NCI-H187 (cell line): ENCODE data around the gene CST7.

Experiments
- DNase-seq, 2 experiments: peaks; one replicate each; lab custom pipeline; 2025; lab: John Stamatoyannopoulos, UW

Gene CST7

DNA sequence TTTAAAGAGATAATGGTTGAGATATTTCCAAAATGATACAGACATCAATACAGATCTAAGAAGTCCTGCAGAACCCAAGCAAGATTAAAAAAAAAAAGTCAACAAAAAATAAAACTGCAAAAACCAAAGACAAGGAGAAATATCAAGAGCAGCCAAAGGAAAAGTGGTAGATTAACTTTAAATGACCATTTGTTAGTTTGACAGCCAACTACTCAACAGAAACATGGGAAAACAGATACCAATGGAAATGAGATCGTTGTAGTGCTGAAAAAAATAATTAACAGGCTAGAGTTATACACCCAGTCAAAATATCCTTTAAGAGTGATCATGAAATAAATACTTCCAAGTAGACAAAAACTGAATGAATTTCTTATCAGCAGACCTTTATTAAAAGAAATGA is 53.9 kb downstream of the CST7 start:
- DNase-seq: no peak

DNA sequence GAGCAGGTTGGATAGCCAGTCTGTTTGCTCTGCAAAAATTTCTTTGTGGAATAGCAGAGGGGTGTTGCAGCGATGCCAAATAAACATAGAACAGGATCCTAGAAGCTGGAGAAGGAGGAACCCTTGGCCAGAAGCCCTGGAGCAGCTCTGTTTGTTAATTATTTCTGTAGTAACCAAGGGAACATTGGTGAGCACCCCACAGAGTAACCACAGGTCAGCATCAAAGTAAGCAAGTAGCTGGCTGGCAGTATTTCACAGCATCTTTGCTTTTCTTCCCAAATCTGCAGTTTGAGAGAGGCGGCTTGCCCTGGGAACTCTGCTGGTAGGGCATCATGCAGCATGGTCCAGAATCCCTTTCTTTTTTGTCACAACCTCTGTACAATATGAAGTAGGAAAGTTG is 56.2 kb downstream of the CST7 start:
- DNase-seq: no peak

DNA sequence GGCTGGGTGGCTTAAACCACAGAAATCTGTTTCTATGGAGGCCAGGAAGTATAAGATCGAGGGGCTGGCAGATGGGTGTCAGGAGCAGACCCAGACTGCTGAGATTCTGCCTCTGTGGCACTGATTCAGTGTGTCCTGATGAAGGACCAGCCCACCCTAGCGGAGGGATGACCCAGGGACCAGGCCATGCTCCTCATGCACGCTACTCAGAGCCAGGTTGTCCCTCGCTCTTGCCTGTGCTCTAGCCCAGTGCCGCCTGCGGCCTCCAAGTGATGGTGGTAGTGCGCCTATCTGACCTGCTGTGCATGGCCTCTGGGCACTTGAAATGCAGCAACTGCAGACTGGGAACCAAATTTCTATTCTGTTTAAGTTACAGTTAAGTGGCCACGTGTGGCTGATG is 56.6 kb downstream of the CST7 start:
- no peak for DNase-seq

DNA sequence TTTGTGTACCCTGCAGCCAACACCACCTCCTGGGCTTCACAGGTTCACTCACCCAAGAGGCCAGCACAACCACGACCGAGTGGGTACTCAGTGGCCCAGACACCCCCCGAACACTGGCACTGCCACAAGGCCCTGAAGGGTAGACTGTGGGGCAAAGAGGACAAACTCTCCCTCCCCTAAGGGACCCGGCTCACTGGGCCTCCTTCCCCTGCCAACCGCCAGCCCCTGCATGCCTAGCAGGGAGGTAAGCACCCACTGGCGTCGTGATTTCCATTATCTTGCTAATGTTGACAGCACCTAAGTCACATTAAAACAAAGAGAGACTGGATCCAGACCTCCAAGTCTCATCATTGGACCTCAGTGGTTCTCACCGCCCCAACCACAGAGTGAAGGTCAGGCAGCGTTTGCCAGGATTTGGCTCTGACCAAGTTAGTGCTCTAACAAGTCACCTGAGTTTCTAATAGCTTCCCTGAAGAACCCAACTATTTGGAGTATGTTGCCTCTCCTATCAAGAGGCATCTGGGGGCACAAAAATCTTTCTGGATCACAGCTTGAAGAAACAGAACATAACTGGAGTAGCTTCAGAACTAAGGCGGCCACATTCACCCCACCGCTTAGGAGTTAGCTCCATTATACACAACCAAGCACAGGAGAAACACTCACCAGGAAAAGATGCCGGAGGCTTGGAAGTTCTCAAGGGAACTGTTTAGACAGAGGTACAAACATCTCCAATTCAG is 57.5 kb downstream of the CST7 start:
- DNase-seq: no peak

DNA sequence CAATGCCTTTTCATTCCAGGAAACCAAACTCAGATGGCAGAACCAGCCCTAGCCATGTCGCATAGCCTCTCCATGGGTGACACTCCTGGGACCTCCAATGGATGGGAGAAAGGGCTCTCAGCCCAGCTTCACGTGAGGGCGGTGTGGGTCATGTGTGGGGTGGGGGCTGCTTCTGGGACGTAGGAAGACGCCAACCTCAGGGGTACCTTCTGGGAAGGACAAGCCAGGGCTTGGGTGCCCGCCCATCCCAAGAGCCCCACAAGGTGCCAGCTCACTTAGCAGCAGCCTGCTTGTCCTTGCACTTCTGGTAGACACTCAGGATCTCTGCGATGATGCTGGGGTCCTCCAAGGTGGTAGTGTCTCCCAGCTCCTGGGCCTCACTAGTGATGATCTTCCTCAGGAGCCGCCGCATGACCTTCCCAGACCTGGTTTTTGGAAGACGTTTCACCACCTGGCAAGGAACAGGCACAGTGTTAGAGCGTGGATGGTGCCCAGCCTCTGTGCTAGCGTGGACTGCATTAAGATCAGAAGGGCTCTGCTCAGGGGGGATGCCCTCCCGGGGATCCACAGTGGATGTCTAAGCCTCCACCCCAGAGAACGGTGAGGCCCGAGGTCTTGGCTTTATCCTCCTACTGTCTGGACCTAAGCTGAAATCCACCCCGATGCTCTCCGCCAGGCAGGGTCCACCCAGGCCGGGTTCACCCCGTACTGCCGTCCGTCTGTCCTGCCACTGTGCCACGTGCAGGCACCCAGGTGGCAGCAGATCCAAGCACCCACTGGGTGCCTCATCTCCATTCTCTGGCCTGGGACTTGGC is 58.6 kb downstream of the CST7 start:
- no peak for DNase-seq

DNA sequence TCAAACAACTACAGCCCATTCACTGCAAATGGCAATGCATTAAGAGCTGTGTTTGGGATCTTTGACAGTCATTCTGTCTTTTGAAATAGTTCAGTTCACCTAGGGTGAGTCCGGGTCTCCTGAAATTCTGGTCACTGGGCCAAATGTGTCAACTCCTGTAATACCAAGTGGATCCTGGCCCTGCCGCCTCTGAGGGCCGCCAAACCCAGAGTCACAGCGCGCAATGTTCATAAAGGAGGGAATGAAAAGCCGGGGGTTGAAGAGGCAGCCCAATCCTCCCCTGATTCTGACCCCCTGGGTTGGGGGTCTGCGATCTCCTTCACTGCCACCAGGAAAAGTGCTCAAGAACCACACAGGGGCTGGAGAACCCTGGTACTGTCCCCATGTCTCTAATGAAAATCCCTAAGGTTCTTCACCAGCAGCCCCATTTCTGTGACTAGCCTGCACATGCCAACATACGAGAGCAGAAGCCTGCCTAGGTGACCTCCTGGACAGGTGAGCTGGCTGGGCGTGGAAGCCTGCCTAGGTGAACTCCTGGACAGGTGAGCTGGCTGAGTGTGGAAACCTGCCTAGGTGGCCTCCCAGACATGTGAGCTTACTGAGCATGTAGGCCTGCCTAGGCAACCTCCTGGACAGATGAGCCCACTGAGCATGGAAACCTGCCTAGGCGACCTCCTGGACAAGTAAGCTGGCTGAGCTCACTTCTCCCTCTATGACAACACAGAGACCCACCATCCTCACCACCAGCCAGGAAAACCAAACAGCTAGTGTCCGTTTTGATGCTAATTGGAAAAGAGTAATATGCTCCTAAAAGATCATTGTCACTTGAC is 59.5 kb downstream of the CST7 start:
- DNase-seq: no peak
